Neural progenitor cell (in vitro differentiated cells): ENCODE results near the gene OARD1. TPM values are rescaled to one million over a fixed set of nuclear protein-coding genes. Genes with fewer than 3 reads are reported as not detected.

Source experiments
- DNase-seq: peaks from one replicate; pipeline ENCODE4 v3.0.0-alpha.2; 2016; ENCODE audit warnings: low spot score
- H2AFZ ChIP-seq: fragments of 200-600 bp; sonication (generic); replicated peaks from 2 replicates; pipeline ENCODE4 v1.6.1; 2016; ENCODE audit warnings: antibody characterized with exemption
- H3F3A ChIP-seq: fragments of 200-600 bp; sonication (generic); 2 replicates; pipeline ENCODE4 v1.6.1; 2016; ENCODE audit warnings: antibody characterized with exemption, low read depth
- H3K27ac ChIP-seq: fragments of 200-600 bp; sonication (generic); 2 replicates; pipeline ENCODE4 v1.5.1; 2016; ENCODE audit warnings: mild to moderate bottlenecking
- H3K27me3 ChIP-seq: fragments of 200-600 bp; sonication (generic); 2 replicates; pipeline ENCODE4 v1.6.1; 2016; ENCODE audit warnings: mild to moderate bottlenecking, moderate library complexity
- H3K36me3 ChIP-seq: fragments of 200-600 bp; sonication (generic); 2 replicates; pipeline ENCODE4 v1.5.1; 2016
- H3K4me1 ChIP-seq: fragments of 200-600 bp; sonication (generic); 2 replicates; pipeline ENCODE4 v1.6.1; 2016; ENCODE audit warnings: mixed run types
- H3K4me2 ChIP-seq: fragments of 200-600 bp; sonication (generic); 2 replicates; pipeline ENCODE4 v1.6.1; 2016
- H3K4me3 ChIP-seq: fragments of 200-600 bp; sonication (generic); 2 replicates; pipeline ENCODE4 v1.5.1; 2016
- H3K79me2 ChIP-seq: fragments of 200-600 bp; sonication (generic); 2 replicates; pipeline ENCODE4 v1.6.1; 2016; ENCODE audit warnings: low read depth
- H3K9ac ChIP-seq: fragments of 200-600 bp; sonication (generic); 2 replicates; pipeline ENCODE4 v1.6.1; 2016
- H3K9me3 ChIP-seq: fragments of 200-600 bp; sonication (generic); 2 replicates; pipeline ENCODE4 v1.5.1; 2016; ENCODE audit warnings: low read depth
- H4K20me1 ChIP-seq: fragments of 200-600 bp; sonication (generic); 2 replicates; pipeline ENCODE4 v1.6.1; 2016; ENCODE audit warnings: low read depth
- H3K27ac Mint-ChIP-seq: 3 replicates; pipeline ENCODE4 v1.8.0; 2021; ENCODE audit warnings: mixed read lengths
- H3K27me3 Mint-ChIP-seq: 2 replicates; pipeline ENCODE4 v1.8.0; 2022; ENCODE audit warnings: low read depth, mild to moderate bottlenecking, inconsistent platforms, moderate library complexity, mixed read lengths; ENCODE audit not compliant: insufficient read depth
- H3K36me3 Mint-ChIP-seq: 3 replicates; pipeline ENCODE4 v1.8.0; 2021; ENCODE audit warnings: mixed read lengths
- H3K4me1 Mint-ChIP-seq: 3 replicates; pipeline ENCODE4 v1.8.0; 2021; ENCODE audit warnings: mixed read lengths
- H3K4me3 Mint-ChIP-seq: 3 replicates; pipeline ENCODE4 v1.8.0; 2021; ENCODE audit warnings: mild to moderate bottlenecking, moderate library complexity, mixed read lengths
- H3K9me3 Mint-ChIP-seq: 3 replicates; pipeline ENCODE4 v1.8.0; 2020; ENCODE audit warnings: mixed read lengths
- EZH2 ChIP-seq: fragments of 200-600 bp; sonication (generic); IDR thresholded peaks from 2 replicates; pipeline ENCODE4 v1.6.1; 2017; ENCODE audit warnings: antibody characterized with exemption, mild to moderate bottlenecking, moderate library complexity
- EZH2phosphoT487 ChIP-seq: fragments of 200-600 bp; sonication (generic); IDR thresholded peaks from 2 replicates; pipeline ENCODE4 v1.6.1; 2017; ENCODE audit warnings: antibody characterized with exemption
- total RNA-seq: library from RNA; depleted of rRNA; stranded (reverse); fragments of >200 nt; gene quantifications from 2 replicates; pipeline ENCODE4 v1.2.3, GENCODE V29; 2015; ENCODE audit warnings: low replicate concordance
- TF ChIP-seq, protein P1 (sequence below): fragments of 200-600 bp; sonication (generic); IDR thresholded peaks from 2 replicates; pipeline ENCODE4 v1.5.1; 2017; ENCODE audit warnings: antibody characterized with exemption, mild to moderate bottlenecking

OARD1 gene
- total RNA-seq, 1 donor from 2014 or later: 67.9 TPM

DNA sequence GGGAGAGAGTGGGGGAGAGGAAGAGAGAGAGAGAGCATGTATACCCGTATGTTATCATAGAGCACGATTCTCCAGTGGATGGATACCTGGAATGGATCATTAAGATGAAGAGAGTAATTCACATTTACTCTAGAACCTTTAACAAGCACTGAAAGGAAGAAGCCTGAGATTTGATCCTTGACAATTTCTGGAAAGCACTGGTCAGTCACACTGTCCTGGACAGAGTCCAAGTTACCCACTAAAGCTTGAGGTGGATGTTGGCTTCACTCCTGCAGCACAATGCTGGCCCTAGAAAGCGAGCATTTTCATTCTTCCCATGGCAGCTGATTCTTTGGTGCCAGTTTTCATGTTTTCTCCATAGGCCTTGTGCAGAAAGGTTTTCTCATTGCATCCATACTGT lies 26.2 kb upstream of the OARD1 start:
- H3K27ac Mint-ChIP-seq: no peak overlapping the region
- Histone ChIP-seq H3K79me2 (no peaks in the 10 kb centered on the region), H3K4me1 (no peaks in the 10 kb centered on the region), H3K4me3 (no peak overlapping the region), H3K27me3 (no peaks in the 10 kb centered on the region), H3K4me2 (no peak overlapping the region), H3K9ac (no peak overlapping the region), H3K36me3 (peaks cover 34% of the 10 kb centered on the region), H3K27ac (no peak overlapping the region), H4K20me1 (peaks cover 7% of the 10 kb centered on the region), H3K9me3 (no peaks in the 10 kb centered on the region), H3F3A (peaks cover 16% of the 10 kb centered on the region), H2AFZ (no peak overlapping the region)
- no peak overlapping the region for H3K4me3 Mint-ChIP-seq
- H3K36me3 Mint-ChIP-seq: peaks cover 43% of the 10 kb centered on the region
- TF ChIP-seq, protein P1, sequence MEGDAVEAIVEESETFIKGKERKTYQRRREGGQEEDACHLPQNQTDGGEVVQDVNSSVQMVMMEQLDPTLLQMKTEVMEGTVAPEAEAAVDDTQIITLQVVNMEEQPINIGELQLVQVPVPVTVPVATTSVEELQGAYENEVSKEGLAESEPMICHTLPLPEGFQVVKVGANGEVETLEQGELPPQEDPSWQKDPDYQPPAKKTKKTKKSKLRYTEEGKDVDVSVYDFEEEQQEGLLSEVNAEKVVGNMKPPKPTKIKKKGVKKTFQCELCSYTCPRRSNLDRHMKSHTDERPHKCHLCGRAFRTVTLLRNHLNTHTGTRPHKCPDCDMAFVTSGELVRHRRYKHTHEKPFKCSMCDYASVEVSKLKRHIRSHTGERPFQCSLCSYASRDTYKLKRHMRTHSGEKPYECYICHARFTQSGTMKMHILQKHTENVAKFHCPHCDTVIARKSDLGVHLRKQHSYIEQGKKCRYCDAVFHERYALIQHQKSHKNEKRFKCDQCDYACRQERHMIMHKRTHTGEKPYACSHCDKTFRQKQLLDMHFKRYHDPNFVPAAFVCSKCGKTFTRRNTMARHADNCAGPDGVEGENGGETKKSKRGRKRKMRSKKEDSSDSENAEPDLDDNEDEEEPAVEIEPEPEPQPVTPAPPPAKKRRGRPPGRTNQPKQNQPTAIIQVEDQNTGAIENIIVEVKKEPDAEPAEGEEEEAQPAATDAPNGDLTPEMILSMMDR: no peak
- TF ChIP-seq EZH2 (no peak), EZH2phosphoT487 (no peak)
- H3K4me1 Mint-ChIP-seq: no peaks in the 10 kb centered on the region
- H3K27me3 Mint-ChIP-seq: no peaks in the 10 kb centered on the region
- no peaks in the 10 kb centered on the region for H3K9me3 Mint-ChIP-seq
- no peak for DNase-seq

- H3K36me3 ChIP-seq: peaks cover 40% of the 10 kb centered on the region
Observed at GRCh38 chr6:41097467-41098090, 25.4 kb upstream of the OARD1 start.

DNA sequence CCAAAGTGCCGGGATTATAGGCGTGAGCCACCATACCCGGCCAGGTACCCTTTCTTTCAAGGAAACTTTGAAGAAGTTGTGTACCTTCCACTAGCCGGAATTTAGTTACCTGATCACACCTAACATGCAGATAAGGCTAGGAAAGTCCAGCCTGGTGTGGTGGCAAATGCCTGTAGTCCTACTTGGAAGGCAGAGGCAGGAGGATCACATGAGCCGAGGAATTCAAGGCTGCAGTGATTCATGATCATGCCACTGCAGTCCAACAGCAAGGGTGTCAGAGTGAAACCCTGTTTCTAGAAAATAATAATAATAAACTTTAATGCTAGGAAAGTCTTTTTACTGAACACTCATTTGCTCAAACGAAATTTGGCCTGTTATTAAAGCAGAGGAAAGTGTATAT lies 21.6 kb upstream of the OARD1 start:
- Mint-ChIP-seq H3K4me1 (no peaks in the 10 kb centered on the region), H3K4me3 (no peak overlapping the region), H3K9me3 (no peaks in the 10 kb centered on the region), H3K27ac (no peak overlapping the region), H3K27me3 (no peaks in the 10 kb centered on the region), H3K36me3 (peaks cover 42% of the 10 kb centered on the region)
- Histone ChIP-seq H3K9me3 (no peaks in the 10 kb centered on the region), H3K79me2 (no peaks in the 10 kb centered on the region), H3K4me2 (no peak overlapping the region), H2AFZ (no peak overlapping the region), H3K9ac (no peak overlapping the region), H3K4me3 (no peak overlapping the region), H3K27me3 (no peaks in the 10 kb centered on the region), H3F3A (no peaks in the 10 kb centered on the region), H3K36me3 (peaks cover 40% of the 10 kb centered on the region), H3K27ac (no peak overlapping the region), H4K20me1 (peaks cover 13% of the 10 kb centered on the region), H3K4me1 (no peaks in the 10 kb centered on the region)
- no peak for DNase-seq
- TF ChIP-seq EZH2 (no peak), EZH2phosphoT487 (no peak)
- TF ChIP-seq, protein P1: no peak

More at GRCh38 chr6:41097467-41098090, 25.4 kb upstream of the OARD1 start:
- no peak for DNase-seq
- Mint-ChIP-seq H3K27me3 (no peaks in the 10 kb centered on the region), H3K27ac (no peak overlapping the region), H3K36me3 (peaks cover 44% of the 10 kb centered on the region), H3K9me3 (no peaks in the 10 kb centered on the region), H3K4me3 (no peak overlapping the region), H3K4me1 (no peaks in the 10 kb centered on the region)
- Histone ChIP-seq H4K20me1 (peaks cover 7% of the 10 kb centered on the region), H3K4me2 (no peak overlapping the region), H3K4me1 (no peaks in the 10 kb centered on the region), H2AFZ (no peak overlapping the region), H3K27me3 (no peaks in the 10 kb centered on the region), H3K9me3 (no peaks in the 10 kb centered on the region), H3K79me2 (no peaks in the 10 kb centered on the region), H3K9ac (no peak overlapping the region), H3F3A (peaks cover 16% of the 10 kb centered on the region), H3K27ac (no peak overlapping the region), H3K4me3 (no peak overlapping the region)
- no peak for TF ChIP-seq EZH2phosphoT487
- TF ChIP-seq, protein P1: no peak
- no peak for TF ChIP-seq EZH2
